Ascending aorta (tissue), 2 donors: ENCODE data around the gene SLC25A36. TPM values are rescaled to one million over a fixed set of nuclear protein-coding genes. Genes with fewer than 3 reads are reported as not detected.

Experiments
- DNase-seq, 2 donors: peaks; one replicate each; pipeline ENCODE4 v3.0.0-alpha.2; 2019; ENCODE audit warnings: low spot score in 2 of 2
- H3K27ac ChIP-seq, 2 donors: fragments of 200-600 bp; sonication (generic); one replicate each; pipeline ENCODE4 v1.5.1; 2016 to 2017; ENCODE audit warnings: mild to moderate bottlenecking in 1 of 2
- H3K27me3 ChIP-seq: fragments of 200-600 bp; sonication (generic); one replicate; pipeline ENCODE4 v1.5.1; 2017
- H3K36me3 ChIP-seq, 2 donors: fragments of 200-600 bp; sonication (generic); one replicate each; pipeline ENCODE4 v1.5.1; 2016
- H3K4me1 ChIP-seq, 2 donors: fragments of 200-600 bp; sonication (generic); one replicate each; pipeline ENCODE4 v1.5.1; 2016 to 2017; ENCODE audit warnings: mild to moderate bottlenecking in 1 of 2
- H3K4me3 ChIP-seq, 2 donors: fragments of 200-600 bp; sonication (generic); one replicate each; pipeline ENCODE4 v1.5.1; 2016 to 2017; ENCODE audit warnings: mild to moderate bottlenecking in 1 of 2
- H3K9me3 ChIP-seq, 2 donors: fragments of 200-600 bp; sonication (generic); one replicate each; pipeline ENCODE4 v1.5.1; 2016
- intact Hi-C: fragments of 100-400 bp; cut with DNase I; formaldehyde crosslinking; loops from one replicate; pipeline ENCODE4 v1.15.1; 2023
- total RNA-seq: library from RNA; depleted of rRNA; stranded (reverse); fragments of >200 nt; gene quantifications from one replicate; pipeline ENCODE4 v1.1.0, GENCODE V29; 2016
- TF ChIP-seq, protein P1 (sequence below), 3 experiments: fragments of 200-600 bp in 2 of 3; fragments of 450-650 bp in 1 of 3; sonication (generic) in 2 of 3; IDR thresholded peaks; one replicate each; pipeline ENCODE4 v1.5.1; 2016 to 2019; ENCODE audit warnings: antibody characterized with exemption in 3 of 3, mild to moderate bottlenecking in 1 of 3, moderate library complexity in 1 of 3

The SLC25A36 gene, protein sequence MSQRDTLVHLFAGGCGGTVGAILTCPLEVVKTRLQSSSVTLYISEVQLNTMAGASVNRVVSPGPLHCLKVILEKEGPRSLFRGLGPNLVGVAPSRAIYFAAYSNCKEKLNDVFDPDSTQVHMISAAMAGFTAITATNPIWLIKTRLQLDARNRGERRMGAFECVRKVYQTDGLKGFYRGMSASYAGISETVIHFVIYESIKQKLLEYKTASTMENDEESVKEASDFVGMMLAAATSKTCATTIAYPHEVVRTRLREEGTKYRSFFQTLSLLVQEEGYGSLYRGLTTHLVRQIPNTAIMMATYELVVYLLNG
- 19.1 TPM for total RNA-seq

DNA sequence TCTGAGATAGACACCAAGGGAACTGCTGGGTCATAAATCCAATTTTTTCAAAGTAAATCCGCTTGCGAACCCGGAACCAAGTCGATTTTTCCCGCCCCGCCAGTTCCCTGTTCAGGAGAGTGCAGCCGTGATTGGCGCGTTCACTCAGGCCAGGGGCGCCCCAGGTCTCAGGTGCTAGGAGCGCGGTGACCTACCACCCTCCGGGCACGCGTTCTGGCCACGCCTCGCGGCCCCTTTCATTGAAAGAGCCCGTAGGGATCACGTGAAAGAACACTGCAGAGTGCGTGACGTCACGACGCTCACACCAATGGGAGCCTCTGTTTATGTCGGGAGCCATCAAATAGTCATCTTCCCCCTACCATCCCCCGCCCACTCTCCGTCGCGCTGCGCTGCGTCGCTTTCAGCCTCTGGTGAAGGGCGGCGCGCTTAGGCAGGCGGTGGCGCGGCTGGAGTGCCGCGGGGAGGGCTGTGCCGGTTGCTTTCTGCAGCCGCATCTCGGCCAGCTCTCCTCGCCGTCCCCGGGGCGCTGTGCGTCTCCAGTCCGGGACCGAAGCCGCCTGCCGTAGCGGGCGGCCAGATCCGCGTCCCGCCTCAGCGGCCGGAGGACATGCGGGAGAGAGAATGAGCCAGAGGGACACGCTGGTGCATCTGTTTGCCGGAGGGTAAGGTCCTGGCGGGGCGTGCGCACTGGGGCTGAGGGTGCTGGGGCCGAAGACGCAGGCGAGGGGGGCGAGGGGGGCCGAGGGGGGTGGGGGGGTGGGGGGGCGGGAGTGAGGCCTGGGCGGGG is at the start of gene SLC25A36:
TSS of gene SLC25A36 (plus strand) at position 403 of the 787 bp plus-strand sequence. CDS start at position 622, 219 bp downstream.
- Histone ChIP-seq H3K4me3 (peak within 1 kb of the TSS; percentile 73 to 99), H3K36me3 (no peaks in the 10 kb centered on the region), H3K27me3 (no peaks in the 10 kb centered on the region), H3K9me3 (no peaks in the 10 kb centered on the region), H3K27ac (peak within 1 kb of the TSS; percentile 99), H3K4me1 (peaks cover 0 to 15% of the 10 kb centered on the region in 2 donors)
- TF ChIP-seq, protein P1, sequence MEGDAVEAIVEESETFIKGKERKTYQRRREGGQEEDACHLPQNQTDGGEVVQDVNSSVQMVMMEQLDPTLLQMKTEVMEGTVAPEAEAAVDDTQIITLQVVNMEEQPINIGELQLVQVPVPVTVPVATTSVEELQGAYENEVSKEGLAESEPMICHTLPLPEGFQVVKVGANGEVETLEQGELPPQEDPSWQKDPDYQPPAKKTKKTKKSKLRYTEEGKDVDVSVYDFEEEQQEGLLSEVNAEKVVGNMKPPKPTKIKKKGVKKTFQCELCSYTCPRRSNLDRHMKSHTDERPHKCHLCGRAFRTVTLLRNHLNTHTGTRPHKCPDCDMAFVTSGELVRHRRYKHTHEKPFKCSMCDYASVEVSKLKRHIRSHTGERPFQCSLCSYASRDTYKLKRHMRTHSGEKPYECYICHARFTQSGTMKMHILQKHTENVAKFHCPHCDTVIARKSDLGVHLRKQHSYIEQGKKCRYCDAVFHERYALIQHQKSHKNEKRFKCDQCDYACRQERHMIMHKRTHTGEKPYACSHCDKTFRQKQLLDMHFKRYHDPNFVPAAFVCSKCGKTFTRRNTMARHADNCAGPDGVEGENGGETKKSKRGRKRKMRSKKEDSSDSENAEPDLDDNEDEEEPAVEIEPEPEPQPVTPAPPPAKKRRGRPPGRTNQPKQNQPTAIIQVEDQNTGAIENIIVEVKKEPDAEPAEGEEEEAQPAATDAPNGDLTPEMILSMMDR (IDR thresholded peaks at IDR 0.05): peak in 1 of 3 experiments; percentile 4
- peak; percentile 92 to 98 for DNase-seq
- intact Hi-C loops: loop anchor here (5.0 kb wide), 5 partner anchors 171 to 1781 kb away; partner anchors contain the start of genes COPB2, PXYLP1, TRPC1 and XRN1

DNA sequence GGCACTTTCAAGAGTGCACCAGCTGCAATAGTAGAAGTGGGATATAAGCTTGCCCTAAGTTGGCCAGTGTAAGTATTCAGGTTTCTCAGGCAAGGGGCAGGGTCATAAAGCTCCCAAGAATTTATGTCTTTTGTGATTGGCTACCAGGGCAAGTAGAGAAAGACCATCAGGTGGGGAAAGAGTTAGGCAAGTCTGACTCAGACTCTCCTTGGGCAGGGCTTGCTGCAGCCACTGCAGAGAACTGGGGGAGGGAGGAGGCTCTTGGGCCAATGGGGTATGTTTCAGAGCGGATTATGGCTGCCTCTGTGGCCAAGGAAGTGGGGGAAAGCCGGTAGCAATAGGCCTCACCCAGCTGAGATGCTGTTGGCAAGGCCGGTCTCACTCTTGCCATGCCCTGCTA is 44.6 kb upstream of the SLC25A36 start:
- intact Hi-C loops: no loop called here

DNA sequence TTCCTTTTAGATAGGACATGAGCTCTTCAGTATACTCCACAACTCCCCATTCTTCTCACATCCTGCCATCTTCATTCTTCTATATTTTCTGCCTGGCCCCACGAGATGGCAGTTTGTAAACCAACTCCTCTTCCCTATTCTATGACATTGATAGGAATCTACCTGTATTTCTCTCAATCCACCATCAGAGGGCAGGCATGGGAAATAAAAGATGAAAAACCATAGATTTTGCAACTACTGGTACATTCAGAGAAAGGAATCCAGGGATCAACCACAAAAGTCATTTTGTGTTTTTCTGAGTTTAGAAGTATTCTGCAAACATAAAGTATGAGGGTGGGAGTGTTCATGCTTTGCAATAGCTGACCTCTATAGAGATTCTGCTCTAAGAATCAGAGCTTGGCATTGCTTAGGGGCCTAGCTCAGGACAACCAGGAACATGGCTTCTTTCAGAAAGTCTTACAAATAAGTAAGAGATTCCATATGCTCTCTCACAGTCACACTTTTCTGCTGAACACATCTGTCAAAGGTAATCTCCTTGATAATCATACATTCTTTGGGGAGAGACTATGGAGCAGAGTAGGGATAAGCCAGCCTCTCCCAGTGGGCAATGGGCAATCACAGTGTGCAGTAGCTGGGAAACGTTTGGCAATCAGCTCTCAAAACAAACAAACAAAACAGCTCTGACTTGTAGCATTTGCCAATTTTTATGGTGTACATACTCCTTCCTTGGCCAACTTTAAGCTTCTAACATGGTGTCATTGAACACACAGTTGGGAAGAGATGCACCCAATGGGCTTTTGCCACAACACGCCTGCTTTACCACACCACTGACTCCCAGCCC is 43.1 kb upstream of the SLC25A36 start:
- no peak overlapping the region for H3K4me3 ChIP-seq
- H3K9me3 ChIP-seq: no peaks in the 10 kb centered on the region
- no peak overlapping the region for H3K27ac ChIP-seq
- no peaks in the 10 kb centered on the region for H3K4me1 ChIP-seq
- TF ChIP-seq, protein P1 (IDR thresholded peaks at IDR 0.05): peak; percentile 26 to 52 (median 45)
- no peak for DNase-seq
- no peaks in the 10 kb centered on the region for H3K36me3 ChIP-seq
- no peaks in the 10 kb centered on the region for H3K27me3 ChIP-seq
- intact Hi-C loops: loop anchor here (1.0 kb wide), 1 partner anchor 294 kb away; no protein-coding TSS in a partner anchor

More for the DNA sequence above, 44.6 kb upstream of the SLC25A36 start:
- Histone ChIP-seq H3K9me3 (no peaks in the 10 kb centered on the region), H3K4me3 (no peak overlapping the region), H3K27me3 (no peaks in the 10 kb centered on the region), H3K36me3 (no peaks in the 10 kb centered on the region), H3K4me1 (no peaks in the 10 kb centered on the region), H3K27ac (no peak overlapping the region)
- DNase-seq: no peak
- TF ChIP-seq, protein P1 (IDR thresholded peaks at IDR 0.05): no peak

DNA sequence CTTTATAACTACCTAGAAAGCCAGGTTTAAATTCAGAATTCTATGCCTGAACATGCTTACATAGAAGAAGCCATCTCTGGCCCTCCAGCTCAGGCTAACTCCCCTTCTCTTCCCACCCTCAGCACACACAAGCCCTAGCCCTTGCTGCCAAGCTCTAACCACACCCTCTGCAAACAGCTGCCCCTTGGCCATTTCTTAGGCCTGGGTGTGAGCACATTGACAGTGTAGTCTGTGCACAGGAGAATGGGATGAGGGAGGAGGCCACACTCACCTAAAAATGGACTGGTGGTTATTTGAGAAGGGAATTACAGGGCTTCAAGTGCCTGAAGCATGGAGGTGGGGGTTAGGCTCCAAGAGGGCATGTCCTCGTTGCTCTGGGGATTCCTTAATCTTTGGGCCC is 42.3 kb upstream of the SLC25A36 start:
- intact Hi-C loops: no loop called here
- no peaks in the 10 kb centered on the region for H3K27me3 ChIP-seq
- no peak overlapping the region for H3K27ac ChIP-seq
- H3K4me1 ChIP-seq: no peaks in the 10 kb centered on the region
- H3K9me3 ChIP-seq: no peaks in the 10 kb centered on the region
- DNase-seq: no peak
- no peak overlapping the region for H3K4me3 ChIP-seq
- TF ChIP-seq, protein P1 (IDR thresholded peaks at IDR 0.05): no peak
- H3K36me3 ChIP-seq: no peaks in the 10 kb centered on the region

DNA sequence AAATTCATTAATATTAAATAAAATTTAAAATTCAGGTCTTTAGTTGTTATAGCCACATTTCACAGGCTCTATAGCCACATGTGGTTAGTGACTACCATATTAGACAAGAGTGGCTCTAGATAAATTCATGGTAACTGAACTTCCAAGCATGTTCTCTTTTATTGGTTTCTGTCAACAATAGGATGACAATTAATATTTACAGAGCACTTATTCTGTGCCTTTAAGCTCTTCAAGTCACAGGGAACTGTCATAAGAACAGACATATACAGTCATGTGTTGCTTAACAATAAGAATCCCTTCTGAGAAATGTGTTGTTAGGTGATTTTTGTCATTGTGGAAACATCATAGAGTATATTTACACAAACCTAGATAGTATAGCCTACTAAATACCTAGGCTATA is 38.8 kb upstream of the SLC25A36 start:
- intact Hi-C loops: no loop called here

More for the DNA sequence above, 38.8 kb upstream of the SLC25A36 start:
- H3K4me1 ChIP-seq: no peaks in the 10 kb centered on the region
- DNase-seq: no peak
- H3K9me3 ChIP-seq: no peaks in the 10 kb centered on the region
- no peaks in the 10 kb centered on the region for H3K36me3 ChIP-seq
- TF ChIP-seq, protein P1 (IDR thresholded peaks at IDR 0.05): no peak
- H3K27me3 ChIP-seq: no peaks in the 10 kb centered on the region
- no peak overlapping the region for H3K27ac ChIP-seq
- H3K4me3 ChIP-seq: no peak overlapping the region
